Dendritic cell treated with granulocyte-macrophage colony-stimulating factor and Interleukin-4, amounts not matched to agents 40 ng/mL and 50 ng/mL, for 4 days (primary cell): ENCODE data around the gene GATA3.

Source experiments
- H3K27ac Mint-ChIP-seq: one replicate; pipeline ENCODE4 v1.8.0; 2022; ENCODE audit warnings: mild to moderate bottlenecking, mixed read lengths
- H3K27me3 Mint-ChIP-seq: one replicate; pipeline ENCODE4 v1.8.0; 2022; ENCODE audit warnings: mild to moderate bottlenecking, mixed read lengths
- H3K36me3 Mint-ChIP-seq: one replicate; pipeline ENCODE4 v1.8.0; 2022; ENCODE audit warnings: low read depth, mixed read lengths
- H3K4me1 Mint-ChIP-seq: one replicate; pipeline ENCODE4 v1.8.0; 2022; ENCODE audit warnings: low read depth, mixed read lengths
- H3K4me3 Mint-ChIP-seq: one replicate; pipeline ENCODE4 v1.8.0; 2022; ENCODE audit warnings: mild to moderate bottlenecking, moderate library complexity, mixed read lengths
- H3K9me3 Mint-ChIP-seq: one replicate; pipeline ENCODE4 v1.8.0; 2022; ENCODE audit warnings: mixed read lengths
- intact Hi-C: fragments of 100-400 bp; cut with micrococcal nuclease; formaldehyde crosslinking; loops from one replicate; pipeline ENCODE4 v1.15.0; 2022

The GATA3 gene

GRCh38 chr10:8124436-8124835, 69.9 kb downstream of the GATA3 start:
- no peak overlapping the region for H3K27ac Mint-ChIP-seq

More at GRCh38 chr10:8124436-8124835, 69.9 kb downstream of the GATA3 start:
- no peak overlapping the region for H3K4me3 Mint-ChIP-seq
- H3K36me3 Mint-ChIP-seq = no peaks in the 10 kb centered on the region
- H3K27me3 Mint-ChIP-seq = peaks cover 24% of the 10 kb centered on the region
- no peaks in the 10 kb centered on the region for H3K9me3 Mint-ChIP-seq
- intact Hi-C loops = no loop called here
- H3K4me1 Mint-ChIP-seq = no peaks in the 10 kb centered on the region
